ENCODE data around the gene BAHD1.

DNA sequence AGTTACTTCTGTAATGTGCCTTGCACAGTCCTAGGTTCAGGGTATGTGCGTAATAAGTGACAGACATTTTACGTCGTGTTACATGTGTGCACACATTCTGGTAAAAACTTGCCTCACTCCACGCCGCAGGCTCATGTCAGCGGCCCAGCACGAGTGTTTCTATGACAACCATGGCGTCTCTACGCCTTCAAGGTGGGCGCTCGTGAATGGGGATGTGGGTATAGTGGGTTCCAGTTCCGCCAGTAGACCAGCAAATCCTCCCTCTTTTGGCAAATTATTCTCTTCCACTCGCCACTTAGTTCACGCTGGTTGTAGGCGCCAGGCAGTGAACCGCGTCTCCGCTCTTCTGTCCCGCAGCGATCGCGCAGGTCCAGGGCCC, 70.3 kb downstream of the BAHD1 start:
- TF ChIP-seq POLR2A (IDR thresholded peaks at IDR 0.05) (no peak), CTCF (IDR thresholded peaks at IDR 0.05) (no peak)
